Fibroblast of skin of abdomen (primary cell): Measurements from ENCODE around the gene PTPN12.

Experiments
- DNase-seq: peaks from one replicate; pipeline ENCODE4 v3.0.0-alpha.2; 2013

The PTPN12 gene

GRCh38 chr7:77665161-77665560 lies 128.1 kb downstream of the PTPN12 start:
- DNase-seq, result no peak

GRCh38 chr7:77667459-77668086 lies 130.5 kb downstream of the PTPN12 start:
- DNase-seq, result no peak

- peak; percentile 24 for DNase-seq
Measured at GRCh38 chr7:77674878-77675277, 137.8 kb downstream of the PTPN12 start.

GRCh38 chr7:77679608-77680007 lies 142.5 kb downstream of the PTPN12 start:
- DNase-seq, result no peak

- DNase-seq, result no peak
Measured at GRCh38 chr7:77680266-77680665, 143.2 kb downstream of the PTPN12 start.

GRCh38 chr7:77684030-77684429 lies 146.9 kb downstream of the PTPN12 start:
- DNase-seq, result peak; percentile 70

GRCh38 chr7:77685233-77685632 lies 148.1 kb downstream of the PTPN12 start:
- no peak for DNase-seq

GRCh38 chr7:77687100-77687746 lies 150.1 kb downstream of the PTPN12 start:
- DNase-seq, result no peak

GRCh38 chr7:77687747-77688144 lies 150.7 kb downstream of the PTPN12 start:
- DNase-seq, result no peak
